Iris pigment epithelial cell (primary cell): ENCODE measurements around the gene NFE2.
"Not testable (repeated sequence)": the region's sequence is repeated elsewhere in the genome, so short reads cannot be mapped to it uniquely, and the experiment has no call there.

Experiments
- DNase-seq: peaks from one replicate; pipeline ENCODE4 v3.0.0-alpha.2; 2011; ENCODE audit warnings: low read depth

NFE2 gene

DNA sequence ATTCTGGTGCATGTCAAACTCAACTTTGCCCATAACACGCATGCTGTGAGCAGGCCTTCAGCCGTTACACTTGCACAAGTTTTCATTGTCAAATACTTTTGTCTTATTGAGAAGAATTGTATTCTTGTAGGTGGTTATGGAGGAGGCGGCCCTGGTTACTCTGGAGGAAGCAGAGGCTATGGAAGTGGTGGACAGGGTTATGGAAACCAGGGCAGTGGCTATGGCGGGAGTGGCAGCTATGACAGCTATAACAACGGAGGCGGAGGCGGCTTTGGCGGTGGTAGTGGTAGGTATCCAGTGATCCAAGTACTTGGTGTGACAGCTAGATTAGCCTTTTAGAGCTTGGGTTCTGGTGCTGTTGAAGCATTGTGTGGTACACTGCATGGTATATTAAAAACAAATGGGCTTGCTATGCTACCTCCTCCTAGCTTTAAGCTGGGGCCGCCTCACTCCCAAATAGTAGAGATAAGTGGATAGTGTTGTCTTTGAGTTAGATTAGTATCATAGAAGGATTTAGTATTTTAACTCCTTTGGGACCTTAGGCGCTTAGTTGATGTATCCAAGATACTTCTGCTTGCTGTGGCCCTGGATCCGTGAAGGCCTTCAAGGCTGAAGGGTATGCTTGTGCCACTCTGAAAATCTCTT lies 17.7 kb downstream of the NFE2 start:
- no peak for DNase-seq

DNA sequence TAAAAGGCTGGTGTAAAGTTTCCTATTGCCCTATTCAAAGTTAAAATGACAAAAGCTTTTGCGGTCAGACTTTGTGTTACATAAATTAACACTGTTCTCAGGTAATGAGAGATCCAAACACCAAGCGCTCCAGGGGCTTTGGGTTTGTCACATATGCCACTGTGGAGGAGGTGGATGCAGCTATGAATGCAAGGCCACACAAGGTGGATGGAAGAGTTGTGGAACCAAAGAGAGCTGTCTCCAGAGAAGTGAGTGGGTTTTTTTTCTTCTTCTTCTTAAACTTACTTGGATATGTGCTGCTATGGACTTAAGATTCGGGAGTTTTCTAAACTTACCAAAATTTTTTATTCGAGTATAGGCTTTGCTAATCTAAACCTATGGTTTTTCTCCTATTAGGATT lies 19.1 kb downstream of the NFE2 start:
- DNase-seq, result not testable (repeated sequence)

GRCh38 chr12:54281261-54281638 lies 19.6 kb downstream of the NFE2 start:
- DNase-seq, result not testable (repeated sequence)

GRCh38 chr12:54280468-54281260 lies 20.2 kb downstream of the NFE2 start, which contains the start of gene HNRNPA1:
Gene HNRNPA1, plus strand, starts transcription at chr12:54280726. Its CDS starts 82 bp downstream, at chr12:54280808.
- peak; percentile 100 for DNase-seq

DNA sequence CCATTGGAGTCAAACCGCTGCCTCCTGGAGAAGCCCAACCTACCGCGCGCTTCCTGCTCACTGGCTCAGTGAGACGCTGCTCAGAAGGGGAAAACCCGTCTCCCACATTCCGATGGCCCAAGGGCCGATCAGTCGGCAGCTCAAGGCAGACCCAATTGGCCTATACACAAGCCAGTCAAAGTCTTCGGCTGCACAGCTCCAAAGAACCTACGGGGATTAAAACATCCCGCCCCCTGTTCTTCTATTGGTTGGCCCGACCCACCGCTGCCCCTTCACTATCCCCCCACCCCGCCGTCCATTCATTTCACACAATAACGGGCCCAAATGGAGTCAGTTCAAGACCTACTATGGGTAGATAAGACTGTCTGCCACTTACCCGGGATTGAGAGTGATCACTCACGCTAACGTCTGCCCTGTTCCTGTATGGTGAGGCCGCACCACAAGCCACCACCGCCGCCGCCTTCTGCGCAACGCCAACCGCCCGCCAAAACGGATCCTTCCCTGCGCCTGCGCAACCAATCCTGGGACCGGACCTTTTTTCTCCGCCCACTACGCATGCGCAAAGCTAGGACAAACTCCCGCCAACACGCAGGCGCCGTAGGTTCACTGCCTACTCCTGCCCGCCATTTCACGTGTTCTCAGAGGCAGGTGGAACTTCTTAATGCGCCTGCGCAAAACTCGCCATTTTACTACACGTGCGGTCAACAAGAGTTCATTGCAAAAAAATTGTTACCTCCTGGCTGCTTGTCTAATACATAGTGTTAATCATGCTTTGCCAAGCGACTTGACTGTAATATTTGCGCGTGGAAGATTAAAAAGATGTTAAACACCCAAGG lies 21.0 kb downstream of the NFE2 start, which contains the start of gene CBX5:
Gene CBX5, minus strand, starts transcription at position 491 of the 836 bp plus-strand sequence. CDS start 22,472 bp downstream, outside the sequence.
- DNase-seq, result peak; percentile 100

DNA sequence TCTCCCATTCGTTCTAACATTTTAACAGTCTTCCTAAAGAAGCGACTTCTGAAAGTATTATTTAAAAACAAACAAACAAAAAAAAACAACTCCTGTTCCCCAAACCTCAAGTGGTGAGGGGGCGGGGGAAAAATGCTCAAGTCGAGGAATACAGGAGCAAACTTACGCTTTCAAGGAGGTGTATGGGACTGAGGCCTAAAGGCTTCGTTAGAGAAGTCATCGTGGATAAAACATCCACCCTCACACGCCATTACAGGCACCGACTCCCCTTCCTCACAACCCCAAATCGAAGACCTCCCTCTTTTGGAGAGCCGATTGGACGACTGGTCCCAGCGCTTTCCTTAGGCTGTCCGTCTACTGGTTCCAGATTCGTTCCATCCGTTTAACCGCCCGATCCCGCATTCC lies 21.6 kb downstream of the NFE2 start:
- DNase-seq, result no peak

DNA sequence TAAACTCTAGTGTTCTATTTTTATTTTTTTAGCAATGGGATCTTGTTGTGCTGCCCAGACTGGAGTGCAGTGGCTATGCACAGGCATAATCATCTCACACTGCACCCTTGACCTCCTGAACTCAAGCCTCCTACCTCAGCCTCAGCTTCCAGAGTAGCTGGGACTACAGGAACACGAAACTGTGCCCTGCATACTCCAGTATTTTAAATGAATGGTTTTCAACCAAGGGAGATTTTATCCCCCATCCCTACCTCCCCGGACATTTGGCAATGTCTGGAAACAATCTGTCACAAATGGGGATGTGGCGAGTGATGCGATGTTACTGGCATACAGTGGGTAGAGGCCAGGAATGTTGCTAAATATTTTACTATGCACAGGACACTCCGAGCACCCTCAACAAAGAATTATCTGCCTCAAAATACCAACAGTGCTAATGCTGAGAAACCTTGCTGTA lies 23.0 kb downstream of the NFE2 start:
- peak; percentile 35 for DNase-seq

- DNase-seq, result no peak
These were observed 24.4 kb downstream of the NFE2 start for GRCh38 chr12:54276368-54276767.

DNA sequence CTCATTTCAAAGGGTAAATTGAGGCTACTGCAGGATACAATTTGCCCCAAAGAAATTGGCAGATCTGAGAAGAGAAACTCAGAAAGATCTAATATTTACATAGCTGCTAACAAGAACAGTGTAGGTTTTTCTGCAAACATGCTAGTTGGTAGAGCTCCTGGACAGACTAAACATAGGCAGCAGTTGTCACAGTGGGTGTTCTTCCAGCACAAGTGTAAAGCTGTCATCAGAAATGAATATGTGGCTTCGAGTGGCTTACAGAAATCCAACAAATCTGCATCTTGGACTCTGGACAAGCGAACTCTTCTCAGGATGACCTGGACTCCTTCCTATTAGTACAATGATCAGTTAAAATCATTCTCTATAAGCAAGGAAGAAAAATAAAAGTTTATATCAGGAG lies 26.8 kb downstream of the NFE2 start:
- no peak for DNase-seq

GRCh38 chr12:54272214-54272613 lies 28.6 kb downstream of the NFE2 start:
- DNase-seq, result no peak

- no peak for DNase-seq
These were observed 30.5 kb downstream of the NFE2 start for GRCh38 chr12:54270345-54270744.

DNA sequence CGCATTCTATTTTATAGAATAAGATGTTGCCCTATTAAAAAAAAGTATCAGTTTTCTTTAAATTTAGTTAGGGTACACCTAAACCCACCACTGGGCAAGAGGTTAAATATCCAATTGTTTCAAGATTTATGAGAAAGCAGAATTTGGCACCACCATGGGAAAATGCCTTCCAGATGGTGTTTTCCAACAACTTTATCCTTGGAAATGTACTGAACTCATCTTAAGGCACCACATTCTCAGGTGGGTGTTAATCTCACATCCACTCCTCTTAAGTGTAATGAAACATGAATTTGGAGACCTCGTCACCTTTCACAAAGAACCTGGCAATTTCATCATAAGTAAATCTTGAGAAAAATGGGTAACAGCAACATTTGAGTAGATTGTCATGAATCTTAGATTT lies 34.0 kb downstream of the NFE2 start:
- DNase-seq, result no peak

DNA sequence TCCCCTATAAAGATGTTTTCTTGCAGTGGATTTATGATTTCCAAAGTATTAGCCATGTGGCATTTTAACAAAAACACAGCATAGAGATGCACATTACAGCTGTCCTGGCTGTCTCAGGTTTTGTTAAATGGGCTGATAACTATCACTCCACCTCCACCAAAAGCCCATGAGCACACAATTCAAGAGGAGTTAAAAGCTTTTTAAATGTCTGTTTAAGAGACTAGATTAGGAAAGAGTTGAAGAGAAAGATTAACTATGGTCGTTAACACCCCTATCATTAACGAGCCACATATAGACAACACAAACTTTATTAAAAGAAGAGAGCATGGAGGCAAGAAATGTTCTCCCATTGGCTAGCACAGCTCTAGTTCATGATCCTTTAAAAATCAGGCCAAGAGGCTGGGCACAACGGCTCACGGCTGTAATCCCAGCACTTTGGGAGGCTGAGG lies 35.4 kb downstream of the NFE2 start:
- DNase-seq, result no peak

GRCh38 chr12:54262403-54262925 lies 38.4 kb downstream of the NFE2 start:
- DNase-seq, result peak; percentile 63

- peak; percentile 48 for DNase-seq
These were observed 38.9 kb downstream of the NFE2 start for GRCh38 chr12:54261815-54262402.

- peak; percentile 84 for DNase-seq
These were observed 41.4 kb downstream of the NFE2 start for GRCh38 chr12:54259194-54260011.

- peak; percentile 35 for DNase-seq
These were observed 42.6 kb downstream of the NFE2 start for GRCh38 chr12:54258201-54258681.

DNA sequence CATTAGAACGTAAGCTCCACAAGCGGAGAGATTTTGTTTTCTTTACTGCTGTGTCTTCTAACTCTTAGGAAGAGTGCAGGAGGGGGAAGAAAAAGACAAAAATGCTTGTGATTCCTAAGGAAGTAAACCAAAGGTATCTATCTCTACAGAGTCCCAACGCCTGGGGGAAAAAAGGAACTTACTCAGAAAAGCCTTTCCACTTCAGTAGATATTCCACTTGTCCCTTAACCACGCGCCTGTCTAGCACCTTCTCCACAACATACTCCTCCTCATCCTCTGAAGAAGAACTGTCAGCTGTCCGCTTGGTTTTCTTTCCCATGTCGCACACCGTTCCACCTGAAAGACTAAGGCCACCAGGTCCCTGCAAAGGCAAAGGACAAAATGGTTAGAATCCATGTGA lies 43.5 kb downstream of the NFE2 start:
- no peak for DNase-seq

- no peak for DNase-seq
These were observed 47.6 kb downstream of the NFE2 start for GRCh38 chr12:54253240-54253639.

- peak; percentile 53 for DNase-seq
These were observed 49.0 kb downstream of the NFE2 start for GRCh38 chr12:54251667-54252284.
